T-helper 17 cell (primary cell): ENCODE results near the gene SSTR4. TPM values are rescaled to one million over a fixed set of nuclear protein-coding genes. Genes with fewer than 3 reads are reported as not detected.

Source experiments
- ATAC-seq: fragments of 150-1000 bp; cut with Tn5 transposase; 2 replicates; pipeline ENCODE4 v1.10.0; 2021; ENCODE audit warnings: mild to moderate bottlenecking, moderate library complexity
- DNase-seq, 3 donors: peaks; one replicate each; pipeline versions ENCODE4 v3.0.0 to v3.0.0-alpha.2; 2020 to 2021
- H3K9me3 ChIP-seq: one replicate; pipeline ENCODE4 v1.7.0; 2013; ENCODE audit warnings: low read length, mild to moderate bottlenecking; ENCODE audit not compliant: control insufficient read depth, poor library complexity, severe bottlenecking
- H3K27ac Mint-ChIP-seq: one replicate; pipeline ENCODE4 v1.8.0; 2022; ENCODE audit warnings: mild to moderate bottlenecking, moderate library complexity, mixed read lengths
- H3K27me3 Mint-ChIP-seq: one replicate; pipeline ENCODE4 v1.8.0; 2022; ENCODE audit warnings: mixed read lengths
- H3K36me3 Mint-ChIP-seq: one replicate; pipeline ENCODE4 v1.8.0; 2022; ENCODE audit warnings: low read depth, mixed read lengths
- H3K4me1 Mint-ChIP-seq: one replicate; pipeline ENCODE4 v1.8.0; 2022; ENCODE audit warnings: mild to moderate bottlenecking, mixed read lengths
- H3K4me3 Mint-ChIP-seq: one replicate; pipeline ENCODE4 v1.8.0; 2022; ENCODE audit warnings: mild to moderate bottlenecking, moderate library complexity, mixed read lengths
- total RNA-seq, 4 donors: library from RNA in 2 of 4; stranded (reverse) in 2 of 4; gene quantifications; one replicate each; pipeline ENCODE4 v1.2.3 and lab custom pipeline; 2022 to 2026

Gene SSTR4
- total RNA-seq, 2 donors from 2014 or later: not detected

- DNase-seq (no peak), ATAC-seq (no peak)
- Mint-ChIP-seq H3K27me3 (peaks cover 19% of the 10 kb centered on the region), H3K4me1 (peaks cover 2% of the 10 kb centered on the region), H3K27ac (no peak overlapping the region), H3K36me3 (no peaks in the 10 kb centered on the region), H3K4me3 (no peak overlapping the region)
- H3K9me3 ChIP-seq: no peaks in the 10 kb centered on the region
Observed at GRCh38 chr20:23068283-23068682, 33.2 kb downstream of the SSTR4 start.

- H3K4me3 Mint-ChIP-seq: no peak overlapping the region
- peaks cover 19% of the 10 kb centered on the region for H3K27me3 Mint-ChIP-seq
- DNase-seq: no peak
- no peaks in the 10 kb centered on the region for H3K36me3 Mint-ChIP-seq
- H3K27ac Mint-ChIP-seq: no peak overlapping the region
- peaks cover 2% of the 10 kb centered on the region for H3K4me1 Mint-ChIP-seq
- ATAC-seq: no peak
- no peaks in the 10 kb centered on the region for H3K9me3 ChIP-seq
Observed at GRCh38 chr20:23069108-23069507, 34.0 kb downstream of the SSTR4 start.

- H3K4me1 Mint-ChIP-seq: no peaks in the 10 kb centered on the region
- H3K27me3 Mint-ChIP-seq: peaks cover 11% of the 10 kb centered on the region
- no peaks in the 10 kb centered on the region for H3K36me3 Mint-ChIP-seq
- no peak overlapping the region for H3K4me3 Mint-ChIP-seq
- no peaks in the 10 kb centered on the region for H3K9me3 ChIP-seq
- ATAC-seq (no peak), DNase-seq (no peak)
- no peak overlapping the region for H3K27ac Mint-ChIP-seq
Observed at GRCh38 chr20:23071398-23071797, 36.3 kb downstream of the SSTR4 start.

- Mint-ChIP-seq H3K27me3 (peaks cover 6% of the 10 kb centered on the region), H3K36me3 (no peaks in the 10 kb centered on the region), H3K4me1 (no peaks in the 10 kb centered on the region), H3K27ac (no peak overlapping the region), H3K4me3 (no peak overlapping the region)
- DNase-seq: no peak
- ATAC-seq: no peak
- H3K9me3 ChIP-seq: no peaks in the 10 kb centered on the region
Observed at GRCh38 chr20:23071996-23072395, 36.9 kb downstream of the SSTR4 start.

- H3K36me3 Mint-ChIP-seq: no peaks in the 10 kb centered on the region
- H3K9me3 ChIP-seq: no peaks in the 10 kb centered on the region
- no peak overlapping the region for H3K4me3 Mint-ChIP-seq
- H3K27me3 Mint-ChIP-seq: peaks cover 4% of the 10 kb centered on the region
- ATAC-seq (no peak), DNase-seq (no peak)
- no peaks in the 10 kb centered on the region for H3K4me1 Mint-ChIP-seq
- no peak overlapping the region for H3K27ac Mint-ChIP-seq
Observed at GRCh38 chr20:23072892-23073586, 37.9 kb downstream of the SSTR4 start.

GRCh38 chr20:23074052-23074451 is 38.9 kb downstream of the SSTR4 start:
- ATAC-seq (no peak), DNase-seq (no peak)
- Mint-ChIP-seq H3K27ac (no peak overlapping the region), H3K36me3 (no peaks in the 10 kb centered on the region), H3K27me3 (peaks cover 9% of the 10 kb centered on the region), H3K4me3 (no peak overlapping the region), H3K4me1 (no peaks in the 10 kb centered on the region)
- no peaks in the 10 kb centered on the region for H3K9me3 ChIP-seq

- no peaks in the 10 kb centered on the region for H3K9me3 ChIP-seq
- peaks cover 5% of the 10 kb centered on the region for H3K27me3 Mint-ChIP-seq
- no peak for ATAC-seq
- no peaks in the 10 kb centered on the region for H3K36me3 Mint-ChIP-seq
- no peak for DNase-seq
- no peak overlapping the region for H3K4me3 Mint-ChIP-seq
- no peaks in the 10 kb centered on the region for H3K4me1 Mint-ChIP-seq
- no peak overlapping the region for H3K27ac Mint-ChIP-seq
Observed at GRCh38 chr20:23077277-23077676, 42.2 kb downstream of the SSTR4 start.

- H3K4me3 Mint-ChIP-seq: no peak overlapping the region
- H3K27me3 Mint-ChIP-seq: peaks cover 5% of the 10 kb centered on the region
- peaks cover 6% of the 10 kb centered on the region for H3K4me1 Mint-ChIP-seq
- no peak overlapping the region for H3K27ac Mint-ChIP-seq
- no peak for ATAC-seq
- H3K36me3 Mint-ChIP-seq: no peaks in the 10 kb centered on the region
- H3K9me3 ChIP-seq: no peaks in the 10 kb centered on the region
- no peak for DNase-seq
Observed at GRCh38 chr20:23078351-23079015, 43.4 kb downstream of the SSTR4 start.

GRCh38 chr20:23079016-23079351 is 43.9 kb downstream of the SSTR4 start:
- H3K4me3 Mint-ChIP-seq: no peak overlapping the region
- ATAC-seq: no peak
- peaks cover 5% of the 10 kb centered on the region for H3K27me3 Mint-ChIP-seq
- no peaks in the 10 kb centered on the region for H3K36me3 Mint-ChIP-seq
- H3K27ac Mint-ChIP-seq: no peak overlapping the region
- DNase-seq: no peak
- H3K4me1 Mint-ChIP-seq: peaks cover 6% of the 10 kb centered on the region
- H3K9me3 ChIP-seq: no peaks in the 10 kb centered on the region

GRCh38 chr20:23079926-23080325 is 44.8 kb downstream of the SSTR4 start:
- no peak overlapping the region for H3K27ac Mint-ChIP-seq
- DNase-seq (no peak), ATAC-seq (no peak)
- no peaks in the 10 kb centered on the region for H3K9me3 ChIP-seq
- peaks cover 8% of the 10 kb centered on the region for H3K4me1 Mint-ChIP-seq
- no peak overlapping the region for H3K4me3 Mint-ChIP-seq
- H3K36me3 Mint-ChIP-seq: no peaks in the 10 kb centered on the region
- peaks cover 5% of the 10 kb centered on the region for H3K27me3 Mint-ChIP-seq

- Mint-ChIP-seq H3K27me3 (peaks cover 5% of the 10 kb centered on the region), H3K4me3 (no peak overlapping the region), H3K4me1 (peaks cover 8% of the 10 kb centered on the region), H3K36me3 (no peaks in the 10 kb centered on the region), H3K27ac (no peak overlapping the region)
- no peaks in the 10 kb centered on the region for H3K9me3 ChIP-seq
- no peak for ATAC-seq
- no peak for DNase-seq
Observed at GRCh38 chr20:23080521-23080920, 45.4 kb downstream of the SSTR4 start.

GRCh38 chr20:23081263-23081819 is 46.2 kb downstream of the SSTR4 start:
- Mint-ChIP-seq H3K27ac (no peak overlapping the region), H3K4me1 (peaks cover 10% of the 10 kb centered on the region), H3K4me3 (peak overlapping the region; percentile 43), H3K27me3 (peaks cover 5% of the 10 kb centered on the region), H3K36me3 (no peaks in the 10 kb centered on the region)
- no peak for ATAC-seq
- DNase-seq: no peak
- no peaks in the 10 kb centered on the region for H3K9me3 ChIP-seq

- H3K36me3 Mint-ChIP-seq: no peaks in the 10 kb centered on the region
- H3K9me3 ChIP-seq: no peaks in the 10 kb centered on the region
- H3K4me3 Mint-ChIP-seq: peak overlapping the region; percentile 70
- ATAC-seq (no peak), DNase-seq (no peak)
- H3K27me3 Mint-ChIP-seq: peaks cover 5% of the 10 kb centered on the region
- H3K4me1 Mint-ChIP-seq: peaks cover 13% of the 10 kb centered on the region
- peak overlapping the region; percentile 66 for H3K27ac Mint-ChIP-seq
Observed at GRCh38 chr20:23082846-23083552, 47.9 kb downstream of the SSTR4 start.
